Measurements from ENCODE around the gene CAMTA1. TPM values are rescaled to one million over a fixed set of nuclear protein-coding genes. Genes with fewer than 3 reads are reported as not detected.

The CAMTA1 gene
- total and polyA plus RNA-seq, 8 donors = 13.0 to 54.2 (median 23.6) TPM

DNA sequence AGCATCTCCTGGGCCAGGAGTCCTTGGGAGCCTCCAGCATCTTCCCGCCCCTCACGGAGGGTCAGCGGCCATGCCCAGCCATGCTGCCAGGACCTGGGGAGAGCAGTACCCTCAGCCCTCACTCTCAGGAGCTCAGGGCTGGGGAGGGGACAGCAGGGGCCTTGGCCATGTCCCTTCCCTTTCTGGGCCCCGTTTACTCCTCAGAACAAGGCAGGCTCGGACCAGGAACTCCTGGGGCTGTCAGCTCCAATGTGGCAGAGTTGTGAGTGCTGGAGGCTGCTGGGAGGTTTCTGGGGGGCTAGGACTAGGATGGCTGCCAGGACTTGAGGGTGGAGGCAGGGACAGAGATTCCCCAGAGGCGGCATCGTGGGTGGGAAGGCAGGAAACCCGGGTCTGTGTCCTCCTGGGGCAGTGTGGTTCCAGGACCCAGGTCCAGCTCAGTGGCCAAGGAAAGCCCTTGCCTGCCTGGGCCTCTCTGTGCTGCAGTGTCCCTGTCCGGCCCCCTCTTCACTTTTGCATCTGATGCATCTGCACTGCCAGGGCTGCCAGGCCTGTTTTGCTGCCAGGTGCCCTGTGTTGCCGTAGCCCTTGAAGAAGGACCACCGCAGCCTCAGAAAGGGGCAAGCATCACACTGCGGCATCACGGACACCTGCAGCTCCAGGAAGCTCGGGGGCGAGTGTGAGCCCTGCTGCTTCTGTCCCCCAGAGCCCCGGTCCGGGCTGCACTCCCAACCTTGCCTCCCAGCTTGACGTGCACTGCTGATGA lies 223.9 kb downstream of the CAMTA1 start:
- ATAC-seq = no peak
- intact Hi-C loops (cut with DNase I) = no loop called here
- Histone ChIP-seq H3K9me3 (no peaks in the 10 kb centered on the region), H3K4me1 (peaks cover 10 to 15% (median 13%) of the 10 kb centered on the region in 3 donors), H3K27ac (no peak overlapping the region), H3K36me3 (no peaks in the 10 kb centered on the region), H3K4me3 (no peak overlapping the region), H3K27me3 (no peaks in the 10 kb centered on the region)
- peak in 1 of 6 donors; percentile 63 for DNase-seq
- TF ChIP-seq, protein P1, sequence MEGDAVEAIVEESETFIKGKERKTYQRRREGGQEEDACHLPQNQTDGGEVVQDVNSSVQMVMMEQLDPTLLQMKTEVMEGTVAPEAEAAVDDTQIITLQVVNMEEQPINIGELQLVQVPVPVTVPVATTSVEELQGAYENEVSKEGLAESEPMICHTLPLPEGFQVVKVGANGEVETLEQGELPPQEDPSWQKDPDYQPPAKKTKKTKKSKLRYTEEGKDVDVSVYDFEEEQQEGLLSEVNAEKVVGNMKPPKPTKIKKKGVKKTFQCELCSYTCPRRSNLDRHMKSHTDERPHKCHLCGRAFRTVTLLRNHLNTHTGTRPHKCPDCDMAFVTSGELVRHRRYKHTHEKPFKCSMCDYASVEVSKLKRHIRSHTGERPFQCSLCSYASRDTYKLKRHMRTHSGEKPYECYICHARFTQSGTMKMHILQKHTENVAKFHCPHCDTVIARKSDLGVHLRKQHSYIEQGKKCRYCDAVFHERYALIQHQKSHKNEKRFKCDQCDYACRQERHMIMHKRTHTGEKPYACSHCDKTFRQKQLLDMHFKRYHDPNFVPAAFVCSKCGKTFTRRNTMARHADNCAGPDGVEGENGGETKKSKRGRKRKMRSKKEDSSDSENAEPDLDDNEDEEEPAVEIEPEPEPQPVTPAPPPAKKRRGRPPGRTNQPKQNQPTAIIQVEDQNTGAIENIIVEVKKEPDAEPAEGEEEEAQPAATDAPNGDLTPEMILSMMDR (IDR thresholded peaks at IDR 0.05) = no peak
- no peak for FAIRE-seq
- 88 to 90% methylated on average over 16 to 18 of the region's 18 CpGs for WGBS, 2 donors

DNA sequence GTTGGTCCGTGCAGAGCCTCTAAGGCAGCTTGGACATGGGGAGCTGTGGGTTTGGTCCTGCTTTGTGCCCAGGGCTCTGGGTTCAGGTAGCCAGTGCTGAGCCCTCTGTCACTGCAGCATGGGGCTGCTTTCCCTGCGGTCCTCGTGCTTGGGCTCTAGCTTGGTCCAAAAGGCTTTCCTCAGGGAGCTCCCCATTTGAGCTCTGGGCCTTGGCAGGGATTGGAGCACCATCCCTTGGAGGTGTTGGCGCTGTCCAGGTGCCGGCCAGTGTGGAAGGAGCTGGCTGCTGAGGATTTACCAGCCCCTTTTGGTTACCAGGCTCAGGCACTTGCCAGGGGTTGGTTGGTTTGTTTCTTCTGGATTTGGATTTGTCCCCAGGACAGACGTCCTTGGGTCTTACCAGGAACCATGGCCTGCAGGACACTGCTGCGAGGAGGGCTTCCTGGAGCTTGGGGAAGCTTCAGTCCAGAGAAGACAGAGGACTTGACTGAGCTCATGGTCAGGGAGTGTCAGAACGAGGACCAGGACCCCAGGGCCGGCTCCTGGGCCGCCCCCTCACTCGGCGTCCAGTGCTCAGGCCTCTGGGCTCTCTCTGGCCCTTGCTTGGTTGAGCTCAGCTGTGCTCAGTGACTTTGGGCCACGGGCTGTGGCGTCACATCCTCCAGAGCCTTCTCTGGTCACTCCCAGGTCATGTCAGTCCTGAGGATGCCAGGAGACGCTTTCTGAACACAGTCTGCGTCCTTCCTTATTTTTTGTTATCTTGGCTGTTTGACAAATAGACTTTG lies 224.7 kb downstream of the CAMTA1 start:
- TF ChIP-seq, protein P1 (IDR thresholded peaks at IDR 0.05) = no peak
- Histone ChIP-seq H3K36me3 (no peaks in the 10 kb centered on the region), H3K9me3 (no peaks in the 10 kb centered on the region), H3K4me3 (no peak overlapping the region), H3K27ac (no peak overlapping the region), H3K4me1 (peaks cover 10 to 15% (median 13%) of the 10 kb centered on the region in 3 donors), H3K27me3 (no peaks in the 10 kb centered on the region)
- ATAC-seq (no peak), FAIRE-seq (no peak), DNase-seq (no peak)
- intact Hi-C loops (cut with DNase I) = no loop called here
- 75 to 79% methylated on average over 16 of the region's 16 CpGs for WGBS, 2 donors

DNA sequence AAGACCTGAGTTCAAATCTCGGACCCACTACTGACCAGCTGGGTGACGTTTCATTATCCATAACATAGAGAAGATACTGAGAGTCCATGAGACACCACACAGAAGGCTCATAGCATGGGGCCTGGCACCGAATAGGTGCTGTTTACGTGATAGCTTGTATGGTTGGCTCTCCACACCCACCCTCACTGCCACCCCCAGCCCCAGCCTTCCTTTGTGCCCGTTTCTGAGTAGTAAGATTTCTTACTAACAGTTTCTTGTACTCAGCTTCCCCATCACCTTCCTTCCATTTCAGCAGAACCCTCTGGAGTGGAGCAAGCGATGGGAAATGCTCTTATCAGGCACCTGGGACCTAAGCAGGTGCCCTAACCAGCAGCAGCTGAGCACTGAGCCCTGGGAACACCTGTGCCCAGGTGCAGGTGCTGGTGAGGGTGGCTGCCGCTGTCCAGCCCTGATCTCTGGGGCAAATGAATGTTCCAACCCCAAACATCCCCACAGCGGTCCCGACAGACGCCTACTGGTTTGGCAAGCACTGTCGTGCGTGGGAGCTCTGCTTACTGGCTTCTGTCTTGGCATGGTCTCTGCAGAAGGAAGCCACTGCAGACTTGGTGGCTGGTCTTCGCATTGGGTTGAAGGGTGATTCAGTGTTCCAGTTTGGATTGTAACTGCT lies 225.4 kb downstream of the CAMTA1 start:
- H3K36me3 ChIP-seq = no peaks in the 10 kb centered on the region
- intact Hi-C loops (cut with DNase I) = no loop called here
- WGBS, 2 donors = 25 to 34% methylated on average over 13 of the region's 13 CpGs
- TF ChIP-seq, protein P1 (IDR thresholded peaks at IDR 0.05) = no peak
- peaks cover 10 to 15% (median 13%) of the 10 kb centered on the region in 3 donors for H3K4me1 ChIP-seq
- no peak overlapping the region for H3K4me3 ChIP-seq
- no peaks in the 10 kb centered on the region for H3K9me3 ChIP-seq
- FAIRE-seq (no peak), DNase-seq (peak; percentile 75 to 92 (median 86)), ATAC-seq (peak; percentile 92 to 94 (median 94))
- H3K27ac ChIP-seq = peak overlapping the region in 1 of 4 donors; percentile 23
- no peaks in the 10 kb centered on the region for H3K27me3 ChIP-seq

DNA sequence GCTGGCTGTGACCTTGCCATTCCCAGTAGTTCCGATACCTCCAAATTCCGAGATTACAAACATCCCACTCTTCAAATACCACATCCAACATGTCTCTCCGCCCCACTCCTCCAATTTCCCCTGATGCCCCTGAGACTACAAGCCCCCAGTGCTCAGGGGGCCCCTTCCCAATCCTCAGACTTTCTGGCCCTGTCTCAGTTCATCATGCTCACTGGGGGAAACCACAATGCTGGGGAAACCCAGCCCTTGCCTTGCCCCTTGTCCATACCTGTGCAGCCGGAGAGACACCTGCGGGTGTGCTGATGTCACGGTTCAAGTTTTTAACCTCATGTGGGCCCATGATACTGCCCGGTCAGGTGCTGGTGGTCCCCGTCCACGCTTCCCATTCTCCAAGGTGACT lies 226.6 kb downstream of the CAMTA1 start:
- H3K4me3 ChIP-seq = no peak overlapping the region
- ATAC-seq (no peak), DNase-seq (no peak), FAIRE-seq (no peak)
- WGBS, 2 donors = 68 to 70% methylated on average over 9 of the region's 9 CpGs
- intact Hi-C loops (cut with DNase I) = no loop called here
- no peaks in the 10 kb centered on the region for H3K36me3 ChIP-seq
- TF ChIP-seq, protein P1 (IDR thresholded peaks at IDR 0.05) = no peak
- H3K9me3 ChIP-seq = no peaks in the 10 kb centered on the region
- no peaks in the 10 kb centered on the region for H3K27me3 ChIP-seq
- peaks cover 10 to 15% (median 13%) of the 10 kb centered on the region in 3 donors for H3K4me1 ChIP-seq
- H3K27ac ChIP-seq = no peak overlapping the region
